Ecto neural progenitor cell (in vitro differentiated cells): ENCODE results near the gene NID2.

Experiments used
- DNase-seq: peaks from one replicate; pipeline ENCODE4 v3.0.0-alpha.2; 2018; ENCODE audit warnings: low spot score

Gene NID2

DNA sequence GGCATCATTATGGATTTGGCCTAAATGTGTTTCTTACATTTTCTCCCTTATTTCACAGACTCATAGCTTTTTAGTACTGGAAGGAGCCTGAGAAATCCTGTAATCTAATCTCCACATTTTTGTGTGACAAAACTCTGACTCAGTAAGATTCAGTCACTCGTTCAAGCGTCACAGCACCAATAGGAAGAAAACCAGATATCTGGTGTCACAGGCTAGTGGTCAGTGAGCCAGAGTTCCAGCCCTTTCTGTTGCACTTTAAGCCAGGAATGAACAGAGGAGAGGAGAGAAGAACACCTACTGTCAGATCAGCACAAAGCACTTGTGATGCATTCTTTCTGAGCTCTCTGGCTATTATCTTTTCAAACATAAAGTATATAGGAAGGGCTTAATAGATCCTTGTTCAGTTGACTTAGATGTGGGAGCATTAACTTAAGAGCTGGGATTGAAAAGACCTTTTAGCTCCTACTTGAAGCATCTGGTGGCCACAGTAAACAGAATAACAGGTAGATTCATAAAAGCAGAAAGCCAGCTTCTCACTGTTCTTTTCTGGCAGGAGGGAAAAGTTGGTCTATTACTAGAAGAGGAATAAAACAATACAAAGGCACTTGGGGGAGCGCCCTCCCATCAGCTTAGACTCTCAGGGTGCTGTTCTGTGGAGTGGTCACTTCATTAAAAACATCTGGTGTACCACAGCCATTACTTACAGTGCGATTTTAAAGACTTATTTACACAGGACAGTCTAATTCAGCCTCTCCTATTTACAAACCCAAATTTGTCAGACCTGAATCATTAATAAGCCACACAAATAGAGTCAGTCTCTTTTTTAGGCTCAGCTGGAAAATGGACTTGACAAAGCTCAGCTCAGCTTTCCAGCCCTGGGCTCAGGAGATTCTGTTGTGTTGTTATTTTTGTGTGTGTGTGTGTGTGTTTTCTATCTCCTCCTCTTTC lies 12.2 kb upstream of the NID2 start:
- no peak for DNase-seq

DNA sequence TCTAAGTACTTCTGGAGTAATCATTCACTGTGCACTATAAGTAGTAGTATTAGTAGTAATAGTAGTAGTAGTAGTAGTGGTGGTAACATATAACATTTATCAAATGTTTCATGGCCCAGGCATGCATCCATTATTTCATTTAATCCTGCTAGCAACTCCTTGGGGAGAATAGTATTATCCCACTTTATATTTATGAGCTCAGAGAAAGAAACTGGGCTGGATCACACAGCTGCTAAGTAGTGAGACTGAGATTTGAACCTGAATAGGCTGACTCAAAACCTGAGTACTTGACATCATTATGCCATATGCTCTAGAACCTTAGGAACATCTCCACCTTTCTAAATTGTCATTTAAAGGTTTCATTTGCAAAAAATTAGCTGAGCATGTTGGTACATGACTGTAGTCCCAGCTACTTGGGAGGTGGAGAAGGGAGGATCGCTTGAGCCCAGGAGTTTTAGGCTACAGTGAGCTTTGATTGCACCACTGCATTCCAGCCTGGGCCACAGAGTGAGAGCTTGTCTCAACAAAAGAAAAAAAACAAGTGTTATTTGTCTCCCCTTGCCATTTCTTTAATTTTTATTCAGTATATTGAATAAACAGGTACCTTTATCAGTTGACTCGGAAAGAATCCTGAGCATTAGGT lies 11.4 kb upstream of the NID2 start:
- DNase-seq: no peak

DNA sequence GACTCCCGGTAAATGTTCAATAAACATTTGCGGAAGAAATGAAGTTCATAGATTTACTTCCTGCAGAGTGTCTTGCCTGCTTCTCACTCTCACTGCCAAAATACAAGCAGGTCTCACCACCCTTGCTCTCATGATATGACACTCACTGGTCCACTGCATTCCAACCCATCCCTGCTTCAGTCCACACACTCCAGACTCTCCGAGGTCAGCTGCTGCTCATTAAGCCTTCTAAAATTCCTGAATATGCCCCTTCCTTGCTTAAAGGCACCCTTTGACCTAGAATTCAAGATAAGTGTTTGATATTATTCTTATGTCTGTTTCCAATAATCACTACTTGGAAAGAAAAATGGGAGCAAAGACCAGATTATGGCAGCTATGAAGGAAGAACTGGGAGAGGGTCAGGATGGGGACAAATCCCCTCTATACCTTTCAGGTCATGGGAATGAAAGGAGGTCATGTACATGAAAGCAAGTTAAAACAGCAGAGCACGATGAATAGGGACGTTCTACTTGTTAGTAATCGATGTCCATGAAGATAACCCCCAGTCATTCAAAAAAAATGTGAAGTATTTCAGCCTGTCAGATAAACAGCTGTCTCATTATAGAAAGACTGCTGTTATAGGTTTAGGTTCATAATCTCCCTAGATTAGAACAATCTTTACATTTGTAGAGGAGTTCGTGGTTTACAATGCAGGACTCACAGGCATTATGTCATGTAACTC lies 10.5 kb upstream of the NID2 start:
- DNase-seq: no peak

DNA sequence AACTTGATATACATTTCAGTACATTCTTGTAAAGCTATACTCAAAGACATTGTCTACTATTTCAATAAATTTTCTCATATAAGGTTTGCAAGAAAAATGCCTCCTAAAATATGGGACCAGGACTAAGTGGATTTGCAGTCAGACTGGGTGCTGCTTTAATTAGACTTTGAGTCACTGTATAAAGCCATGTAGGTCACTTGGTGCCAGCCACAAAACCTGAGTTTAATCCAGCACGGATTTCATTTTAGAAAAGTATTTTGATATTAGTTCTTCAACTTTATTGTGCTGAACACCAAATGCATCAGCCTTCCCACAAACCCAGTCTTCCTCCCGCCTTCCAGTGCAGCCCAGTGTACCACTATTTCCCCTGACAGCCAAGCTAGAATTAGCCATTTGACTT lies 9.9 kb upstream of the NID2 start:
- no peak for DNase-seq

DNA sequence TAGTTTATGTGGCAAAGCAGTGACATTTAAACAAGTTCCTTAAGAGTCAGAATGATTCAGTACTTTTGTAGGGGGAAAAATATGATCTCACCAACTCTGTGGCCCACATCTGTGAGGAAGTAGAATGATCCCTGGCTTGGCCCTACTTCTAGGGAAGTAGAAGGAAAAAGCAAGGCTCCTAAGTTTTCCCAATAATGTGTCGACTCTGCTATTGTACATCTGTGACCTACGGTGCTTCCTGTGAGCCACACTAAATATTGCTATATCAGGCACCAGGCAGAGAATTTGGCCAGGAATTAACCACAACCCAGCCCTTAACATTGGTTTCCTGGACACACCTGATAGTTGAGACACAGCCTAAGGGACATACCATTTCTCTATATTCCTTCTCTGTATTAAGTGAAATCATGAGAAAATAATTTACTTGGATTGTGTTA lies 9.3 kb upstream of the NID2 start:
- no peak for DNase-seq

DNA sequence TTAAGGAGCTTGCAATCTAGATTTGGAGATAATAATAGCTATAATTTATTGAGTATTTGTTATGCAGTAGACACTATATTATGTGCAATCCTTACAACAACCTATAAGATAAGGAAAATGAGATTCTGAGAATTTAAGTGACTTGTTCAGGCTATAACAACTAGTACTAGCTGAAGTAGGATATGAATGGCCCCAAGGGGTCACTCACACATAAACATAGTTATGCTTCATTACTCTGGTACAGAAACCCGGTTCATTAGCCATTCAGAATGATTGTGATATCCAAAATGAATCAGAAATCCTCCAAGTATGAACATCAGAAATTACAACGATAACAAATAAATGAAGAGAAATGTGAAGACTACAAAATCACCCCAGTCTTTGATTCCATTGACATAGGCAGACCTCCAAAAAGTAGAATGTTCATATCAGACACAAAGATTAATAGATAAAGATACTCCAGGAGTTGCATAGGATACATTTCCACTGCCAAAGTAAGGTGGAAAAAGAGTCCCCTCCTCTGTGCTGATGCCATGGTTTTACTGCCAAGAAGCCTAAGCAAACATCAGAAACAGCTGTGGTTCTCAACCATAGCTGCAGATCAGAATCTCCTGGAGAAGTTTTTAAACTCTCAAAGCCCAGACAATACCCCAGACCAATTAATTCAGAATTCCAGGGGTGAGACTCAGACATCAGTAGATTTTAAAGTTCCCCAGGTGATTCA lies 8.6 kb upstream of the NID2 start:
- no peak for DNase-seq

DNA sequence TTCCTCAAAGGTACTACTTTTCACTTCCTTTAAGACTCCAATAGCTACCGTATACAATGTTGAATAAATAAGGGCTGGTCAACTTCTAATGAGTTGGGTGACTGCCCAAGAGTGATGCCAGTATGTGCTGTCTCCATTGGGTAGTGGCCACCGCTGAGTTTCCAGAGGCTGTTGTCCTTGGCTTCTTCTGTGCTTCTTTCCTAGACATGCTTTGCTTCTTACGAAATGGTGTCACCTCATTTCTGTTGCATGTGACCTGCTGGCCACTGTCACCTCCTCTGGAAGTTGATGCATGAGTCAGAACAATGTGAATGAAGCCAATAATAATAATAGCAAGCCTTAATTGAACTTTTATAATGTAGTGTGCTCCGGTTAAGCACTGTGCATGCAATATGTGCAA lies 7.5 kb upstream of the NID2 start:
- DNase-seq: no peak

DNA sequence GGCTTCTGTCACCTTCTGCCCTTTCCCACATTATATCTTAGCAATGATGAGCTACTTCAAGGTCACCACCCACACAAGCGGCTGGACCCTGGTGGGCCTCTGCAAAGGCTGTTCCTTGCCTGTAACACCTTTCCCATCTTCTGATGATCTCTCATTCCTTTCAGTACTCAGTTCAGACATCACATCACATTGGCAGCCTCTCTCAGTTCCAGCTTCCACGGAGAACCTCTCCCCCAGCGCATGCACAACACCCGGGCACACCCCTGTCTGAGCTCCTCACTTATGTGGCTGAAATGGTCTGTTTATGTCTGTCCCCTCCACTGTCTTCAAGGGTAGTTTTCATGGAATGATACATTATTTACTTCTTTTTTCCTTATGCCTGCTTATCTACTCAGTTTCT lies 6.5 kb upstream of the NID2 start:
- DNase-seq: no peak

DNA sequence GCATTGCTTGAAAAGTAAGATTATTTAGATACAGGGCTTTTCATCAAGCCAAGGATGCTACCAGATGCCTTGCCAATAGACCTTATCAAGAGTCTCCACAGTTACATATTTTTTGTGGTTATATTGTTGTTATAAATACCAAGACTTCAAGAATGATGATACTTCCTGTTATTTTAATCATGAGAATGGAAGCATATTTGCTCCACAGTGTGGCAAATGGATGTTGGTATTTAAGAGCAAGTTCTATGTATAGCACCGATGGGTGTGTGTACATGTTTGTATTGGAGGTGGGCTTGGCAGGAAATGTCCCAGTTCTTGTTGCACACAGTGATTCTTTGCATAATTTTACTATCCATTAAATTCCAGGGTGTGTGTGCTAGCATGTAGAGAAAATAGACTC lies 4.4 kb upstream of the NID2 start:
- no peak for DNase-seq

DNA sequence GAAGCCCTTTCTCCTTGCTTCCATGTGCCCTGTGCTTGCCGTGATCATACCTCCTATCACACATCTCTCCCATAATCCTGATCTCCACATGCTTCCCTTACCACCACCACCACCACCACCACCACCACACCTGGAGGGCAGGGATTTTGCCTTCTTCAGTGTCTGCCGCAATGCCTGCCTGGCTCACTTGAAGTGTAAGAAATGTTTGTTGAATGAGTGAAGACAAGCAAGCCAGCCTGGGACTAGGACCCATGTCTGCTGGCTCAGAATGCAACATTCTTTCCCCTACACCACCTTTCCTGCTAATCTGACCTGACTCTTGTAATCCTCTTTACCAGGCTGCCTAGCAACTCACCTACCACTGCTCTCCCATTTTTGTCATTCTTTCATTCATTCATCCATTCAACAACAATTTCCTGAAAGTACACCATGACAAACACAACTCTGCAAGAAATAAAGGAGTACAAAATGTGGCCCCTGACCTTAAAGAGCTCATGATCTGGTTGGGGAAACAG lies 3.5 kb upstream of the NID2 start:
- no peak for DNase-seq

DNA sequence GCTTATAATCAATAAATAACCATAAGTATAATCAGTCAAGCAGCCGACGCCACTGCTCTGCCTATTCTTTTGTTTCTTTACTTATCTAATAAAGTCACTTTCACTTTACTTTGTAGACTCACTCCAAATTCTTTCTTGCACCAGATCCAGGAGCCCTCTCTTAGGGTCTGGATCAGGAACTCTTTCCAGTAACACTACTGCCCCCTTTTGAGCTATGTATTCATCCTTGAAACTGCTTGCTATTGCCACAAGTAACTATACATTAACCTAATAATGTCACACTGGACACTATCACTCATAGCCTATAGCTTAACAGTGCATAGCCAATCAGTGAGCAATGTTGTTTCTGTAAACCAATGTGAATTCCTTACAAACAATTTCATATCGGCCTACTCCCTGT lies 2.8 kb upstream of the NID2 start:
- no peak for DNase-seq

DNA sequence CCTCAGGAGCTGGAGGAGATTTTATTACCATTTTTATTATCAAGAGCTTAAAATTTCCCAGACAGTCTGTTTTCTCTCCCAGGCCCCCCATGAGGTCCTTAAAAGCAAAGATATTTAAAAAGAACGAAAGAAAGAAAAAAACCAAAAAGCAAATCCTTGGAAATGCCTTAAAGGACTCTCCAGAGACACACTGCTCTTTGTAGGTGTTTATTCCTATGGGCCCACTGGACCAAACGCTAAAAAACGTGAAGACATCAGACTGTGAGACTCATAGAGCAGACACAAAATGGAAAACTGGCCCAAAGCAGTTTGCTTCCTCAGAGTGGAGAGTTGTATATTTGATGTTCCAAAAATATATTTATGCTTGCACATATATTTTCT lies 1.2 kb upstream of the NID2 start:
- no peak for DNase-seq

DNA sequence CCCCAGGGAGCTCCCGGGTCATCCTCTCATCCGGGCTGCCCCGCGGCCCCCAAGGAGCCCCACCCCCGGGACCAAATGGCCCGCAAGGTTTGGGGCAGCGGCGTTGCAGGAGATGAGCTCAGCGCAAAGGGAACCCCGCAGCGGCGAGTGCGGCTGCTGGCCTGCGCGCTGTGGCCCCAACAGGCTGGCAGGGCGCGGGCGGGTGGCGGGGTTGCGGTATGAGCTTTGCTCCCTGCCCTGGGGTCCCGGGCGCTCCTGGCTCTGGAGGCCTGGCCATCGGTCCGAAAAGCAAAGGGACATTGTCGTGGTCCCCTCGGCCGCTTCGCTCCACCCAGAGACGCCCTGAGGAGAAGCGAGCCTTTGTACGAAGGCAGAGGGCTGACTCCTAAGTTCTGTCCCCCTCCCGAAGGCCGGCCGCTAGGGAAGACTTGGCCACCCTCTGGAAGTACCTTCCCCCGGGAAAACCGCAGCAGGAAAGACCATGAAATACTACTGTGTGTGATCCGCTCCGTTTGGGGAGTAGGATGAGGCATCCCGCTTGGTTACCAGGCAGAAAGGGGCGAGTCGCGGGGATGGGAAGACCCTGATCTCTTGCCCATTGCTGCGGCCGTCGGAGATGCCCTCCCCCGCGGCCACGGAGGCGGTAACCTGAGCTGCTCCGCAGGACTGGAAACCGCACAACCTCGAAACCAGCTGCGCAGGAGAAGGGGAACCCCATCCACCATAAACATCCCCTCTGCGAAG lies 620 bp upstream of the NID2 start:
- DNase-seq: no peak

DNA sequence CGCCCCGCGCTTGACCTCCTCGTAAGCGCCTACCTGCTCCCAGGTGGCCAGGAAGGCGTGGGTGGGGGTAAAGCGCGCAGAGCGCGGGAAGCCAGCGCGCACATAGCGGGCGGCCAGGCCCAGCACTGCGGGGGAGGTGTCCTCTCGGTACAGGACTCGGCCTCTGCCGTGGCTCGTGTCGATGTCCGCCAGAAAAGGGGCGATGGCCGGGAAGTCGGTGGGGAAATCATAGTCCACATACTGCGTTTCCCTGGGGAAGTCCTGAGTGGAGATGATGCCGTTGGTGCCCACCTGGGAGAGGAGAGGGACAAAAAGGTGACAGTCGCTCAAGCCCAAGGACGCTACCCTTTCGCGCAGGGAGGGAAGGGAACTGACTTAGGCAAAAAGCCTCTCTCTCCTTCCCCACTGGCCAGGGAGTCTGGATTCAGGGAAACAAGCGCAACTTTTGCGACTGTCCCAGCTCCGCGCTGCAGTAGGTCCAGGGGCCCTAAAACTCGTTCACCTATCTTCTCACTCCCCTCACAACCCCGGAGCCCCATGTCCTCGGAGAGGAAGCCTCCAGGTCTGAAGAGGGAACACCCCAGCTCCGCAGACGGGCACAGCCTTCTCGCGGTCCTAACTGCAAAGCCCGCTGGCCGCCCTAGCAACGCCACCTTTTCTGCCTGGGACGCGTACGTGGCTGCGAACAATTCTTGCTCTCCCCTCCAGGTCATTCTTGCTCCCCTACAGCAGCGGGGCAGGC lies 815 bp downstream of the NID2 start:
- DNase-seq: peak; percentile 72

DNA sequence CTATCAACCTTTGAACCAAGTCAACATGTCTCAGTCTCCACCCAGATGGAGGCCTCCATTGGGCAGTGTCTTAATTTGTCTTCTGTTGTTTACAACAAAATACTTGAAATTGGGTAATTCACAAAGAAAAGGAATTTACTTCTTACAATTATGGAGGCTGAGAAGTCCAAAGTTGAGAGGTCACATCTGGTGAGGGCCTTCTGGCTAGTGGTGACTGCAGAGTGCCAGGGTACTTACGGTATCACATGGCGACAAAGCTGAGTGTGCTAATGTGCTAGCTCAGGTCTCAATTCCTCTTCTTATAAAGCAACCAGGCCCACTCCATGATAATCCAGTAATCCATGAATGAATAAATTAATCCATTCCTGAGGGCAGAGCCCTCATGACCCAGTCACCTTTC lies 4.7 kb downstream of the NID2 start:
- DNase-seq: no peak

DNA sequence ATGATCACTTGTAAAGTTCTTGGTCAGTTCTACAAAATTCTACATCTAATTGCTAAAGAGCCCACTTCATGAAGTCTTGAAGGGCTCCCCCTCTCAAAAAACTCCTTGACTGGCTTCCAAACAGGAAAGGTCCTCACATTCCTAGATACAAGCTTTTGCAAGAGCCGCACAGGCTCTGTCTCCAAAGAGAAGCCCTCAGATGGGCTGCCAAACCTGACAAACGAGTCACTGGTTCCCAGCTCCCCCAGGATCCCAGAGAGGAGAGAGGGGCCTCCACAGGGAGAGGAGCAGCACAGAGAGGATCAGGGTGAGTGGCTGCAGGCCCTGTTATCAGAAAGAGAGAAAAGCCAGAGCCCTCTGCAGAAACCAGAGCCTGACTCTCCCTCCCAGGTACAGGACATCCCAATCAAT lies 5.8 kb downstream of the NID2 start:
- no peak for DNase-seq

DNA sequence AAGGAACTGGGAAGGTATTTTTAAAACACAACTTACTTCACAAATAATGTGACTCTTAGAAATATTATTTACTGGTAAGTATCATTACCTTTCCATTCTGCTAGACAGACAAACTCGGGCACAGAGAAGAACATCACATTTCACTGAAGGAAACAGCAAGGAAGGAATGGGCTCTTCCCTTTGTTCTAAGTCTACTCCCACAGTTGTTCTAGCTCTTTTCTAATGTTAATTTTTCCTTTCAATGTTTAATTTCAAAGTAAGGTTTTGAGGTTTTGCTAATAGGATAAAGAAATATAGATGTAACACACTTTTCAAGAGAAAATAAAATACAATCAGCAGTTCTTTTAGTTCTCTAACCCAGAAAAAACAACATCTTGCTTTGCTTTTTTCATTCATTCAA lies 7.0 kb downstream of the NID2 start:
- DNase-seq: no peak

DNA sequence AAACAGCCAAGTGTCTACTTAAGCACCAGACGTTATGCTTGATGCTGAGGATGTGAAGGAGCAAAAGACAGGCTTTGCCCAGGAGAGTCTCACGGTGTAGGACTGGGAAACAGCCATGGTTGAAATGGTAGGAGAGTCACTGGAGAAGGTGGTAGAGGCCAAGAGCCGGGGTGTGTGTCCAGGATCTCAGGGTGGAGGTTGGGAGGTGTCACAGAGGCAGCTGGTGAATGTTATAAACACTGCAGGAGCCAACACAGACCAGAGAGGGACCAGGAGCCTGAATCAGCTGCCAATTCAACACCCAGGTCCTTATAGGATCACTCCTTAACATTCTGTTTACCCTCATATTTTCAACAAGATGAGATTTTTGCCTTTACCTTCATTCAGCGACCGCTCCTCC lies 7.5 kb downstream of the NID2 start:
- no peak for DNase-seq

DNA sequence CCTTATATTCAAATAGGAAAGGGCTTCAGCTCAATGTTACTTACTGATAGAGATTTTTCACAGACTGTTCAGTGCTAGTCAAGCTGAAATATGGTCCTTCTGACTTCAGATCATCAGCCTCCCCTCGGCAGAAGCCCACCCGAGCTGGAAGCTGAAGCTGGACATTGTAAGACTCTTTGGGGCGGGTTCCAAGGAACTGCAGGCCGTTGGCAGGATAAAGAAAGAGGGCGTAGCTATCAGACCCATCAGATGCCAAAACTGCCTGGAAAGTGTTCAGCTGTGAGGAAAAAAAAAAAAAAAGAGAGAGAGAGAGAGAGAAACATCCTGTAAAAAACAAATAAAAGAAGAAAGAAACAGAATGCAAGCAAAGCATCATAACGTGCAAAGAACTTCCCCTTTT lies 8.8 kb downstream of the NID2 start:
- DNase-seq: no peak

DNA sequence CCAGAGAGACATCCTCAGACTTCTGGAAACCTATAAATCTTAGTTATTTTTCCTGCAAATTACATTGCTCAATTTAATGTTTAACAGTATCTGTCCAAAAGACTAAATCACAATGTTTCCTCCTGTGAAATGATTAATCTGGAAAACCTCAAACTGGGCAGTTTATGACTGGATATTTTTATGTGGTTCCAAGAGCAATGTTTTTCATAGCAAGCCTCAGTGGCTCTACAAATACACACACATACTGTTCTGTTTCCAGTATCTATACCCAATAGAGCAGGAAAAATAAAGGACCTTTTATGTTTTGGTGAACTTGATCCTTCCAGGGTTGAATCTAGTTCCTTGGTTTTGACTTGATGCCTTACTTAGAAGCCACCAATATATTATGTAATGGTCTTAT lies 9.2 kb downstream of the NID2 start:
- no peak for DNase-seq

DNA sequence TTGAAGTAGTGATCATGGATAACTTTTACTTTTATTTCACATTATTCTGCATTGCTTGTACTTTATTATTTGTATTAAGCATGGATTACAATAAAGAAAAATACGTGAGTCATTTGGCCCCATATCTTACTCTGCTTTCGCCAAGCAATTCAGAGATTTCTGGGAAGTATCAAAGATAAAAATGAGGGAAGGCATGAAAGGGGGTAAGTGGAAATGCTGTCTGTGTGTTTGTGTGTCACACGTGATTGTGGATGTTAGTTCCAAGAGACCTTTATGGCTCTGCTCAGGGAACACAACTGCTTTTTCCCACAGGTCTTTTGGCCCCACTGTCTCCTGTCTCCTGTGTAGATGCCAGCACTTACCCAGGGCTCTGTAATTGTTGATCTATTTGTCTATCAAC lies 10.5 kb downstream of the NID2 start:
- DNase-seq: no peak
